Trophoblast cell (in vitro differentiated cells and primary cell): ENCODE measurements around the gene DGKZ.
A peak's percentile ranks its signal among the peaks of the same experiment; 100 is the strongest.

ENCODE experiments used
- DNase-seq, 2 donors: peaks; one replicate each; pipeline ENCODE4 v3.0.0-alpha.2; 2016
- H2AFZ ChIP-seq: 2 replicates; pipeline ENCODE4 v1.6.1; 2013; ENCODE audit warnings: low read length, moderate library complexity, mild to moderate bottlenecking; ENCODE audit not compliant: insufficient read depth, poor library complexity
- H2AK5ac ChIP-seq: 2 replicates; pipeline ENCODE4 v1.6.1; 2013; ENCODE audit warnings: mild to moderate bottlenecking, low read length
- H2BK120ac ChIP-seq: 2 replicates; pipeline ENCODE4 v1.6.1; 2013; ENCODE audit warnings: low read length, mild to moderate bottlenecking, moderate library complexity; ENCODE audit not compliant: insufficient read depth, poor library complexity
- H2BK12ac ChIP-seq: 2 replicates; pipeline ENCODE4 v1.6.1; 2013; ENCODE audit warnings: mild to moderate bottlenecking, low read length, moderate library complexity
- H2BK5ac ChIP-seq: 2 replicates; pipeline ENCODE4 v1.6.1; 2013; ENCODE audit warnings: low read length, low read depth, moderate library complexity, mild to moderate bottlenecking; ENCODE audit not compliant: poor library complexity
- H3K14ac ChIP-seq: 2 replicates; pipeline ENCODE4 v1.6.1; 2013; ENCODE audit warnings: mild to moderate bottlenecking, low read length
- H3K18ac ChIP-seq: 2 replicates; pipeline ENCODE4 v1.6.1; 2013; ENCODE audit warnings: mild to moderate bottlenecking, low read length
- H3K23ac ChIP-seq: 2 replicates; pipeline ENCODE4 v1.6.1; 2013; ENCODE audit warnings: low read length
- H3K27ac ChIP-seq: 2 replicates; pipeline ENCODE4 v1.5.1; 2013; ENCODE audit warnings: low read depth, mild to moderate bottlenecking, inconsistent platforms, low read length, moderate library complexity
- H3K27me3 ChIP-seq: 2 replicates; pipeline ENCODE4 v1.6.1; 2013; ENCODE audit warnings: inconsistent platforms, mild to moderate bottlenecking, low read length, moderate library complexity; ENCODE audit not compliant: insufficient read depth
- H3K36me3 ChIP-seq, 2 experiments: 1 replicate in 1 of 2; 2 replicates in 1 of 2; pipeline ENCODE4 v1.6.1; 2013; ENCODE audit warnings: low read length in 2 of 2, mild to moderate bottlenecking in 2 of 2, moderate library complexity in 1 of 2; ENCODE audit not compliant: insufficient read depth in 2 of 2, control insufficient read depth in 1 of 2
- H3K4ac ChIP-seq: 2 replicates; pipeline ENCODE4 v1.6.1; 2013; ENCODE audit warnings: low read depth, mild to moderate bottlenecking, low read length, moderate library complexity
- H3K4me1 ChIP-seq, 2 experiments: 1 replicate in 1 of 2; 2 replicates in 1 of 2; pipeline ENCODE4 v1.6.1; 2013; ENCODE audit warnings: low read length in 2 of 2, mild to moderate bottlenecking in 2 of 2, moderate library complexity in 1 of 2; ENCODE audit not compliant: insufficient read depth in 2 of 2, control insufficient read depth in 1 of 2
- H3K4me2 ChIP-seq: 2 replicates; pipeline ENCODE4 v1.6.1; 2013; ENCODE audit warnings: inconsistent platforms, mild to moderate bottlenecking, low read length, moderate library complexity
- H3K4me3 ChIP-seq: 2 replicates; pipeline ENCODE4 v1.5.1; 2013; ENCODE audit warnings: mild to moderate bottlenecking, low read depth, low read length, inconsistent platforms
- H3K79me1 ChIP-seq: one replicate; pipeline ENCODE4 v1.6.1; 2013; ENCODE audit warnings: low read length
- H3K79me2 ChIP-seq: 2 replicates; pipeline ENCODE4 v1.6.1; 2013; ENCODE audit warnings: low read length, mild to moderate bottlenecking; ENCODE audit not compliant: control insufficient read depth, insufficient read depth, poor library complexity
- H3K9ac ChIP-seq: 2 replicates; pipeline ENCODE4 v1.6.1; 2013; ENCODE audit warnings: mild to moderate bottlenecking, low read length
- H3K9me3 ChIP-seq: 2 replicates; pipeline ENCODE4 v1.6.1; 2013; ENCODE audit warnings: low read depth, mild to moderate bottlenecking, control low read depth, inconsistent platforms, low read length; ENCODE audit not compliant: insufficient read depth
- H4K12ac ChIP-seq: 2 replicates; pipeline ENCODE4 v1.6.1; 2013; ENCODE audit warnings: low read depth, mild to moderate bottlenecking, low read length, moderate library complexity
- H4K8ac ChIP-seq: 2 replicates; pipeline ENCODE4 v1.6.1; 2013; ENCODE audit warnings: low read depth, mild to moderate bottlenecking, low read length, moderate library complexity
- H4K91ac ChIP-seq: one replicate; pipeline ENCODE4 v1.6.1; 2013; ENCODE audit warnings: low read depth, mild to moderate bottlenecking, low read length, moderate library complexity
- WGBS: extraction: QIAGEN DNeasy Blood & Tissue Kit; methylation state at CpG from one replicate; pipeline ENCODE4 v1.1.7; 2013; ENCODE audit warnings: missing lambda C conversion rate; ENCODE audit not compliant: insufficient read length, insufficient coverage; ENCODE audit errors: extremely low coverage; 5-methylcytosine and 5-hydroxymethylcytosine counted together

DGKZ gene

DNA sequence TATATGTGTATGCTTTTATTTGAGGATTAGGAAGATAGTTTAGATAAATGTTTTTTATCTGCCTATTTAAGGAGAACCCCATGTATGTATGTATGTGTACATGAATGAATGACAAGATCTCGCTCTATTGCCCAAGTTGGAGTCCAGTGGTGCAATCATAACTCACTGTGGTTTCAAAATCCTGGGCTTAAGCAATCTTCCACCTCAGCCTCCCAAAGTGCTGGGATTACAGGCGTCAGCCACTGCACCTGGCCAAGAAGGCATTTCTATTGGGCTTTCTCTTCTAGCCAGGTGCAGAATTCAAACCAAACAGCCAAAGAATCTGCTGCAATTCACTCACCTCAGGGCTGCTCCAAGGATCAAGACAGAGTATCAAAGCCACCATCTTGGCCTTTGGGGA, 25.5 kb upstream of the DGKZ start:
- Histone ChIP-seq H2AFZ (no peak overlapping the region), H3K9me3 (no peaks in the 10 kb centered on the region), H3K4me2 (no peak overlapping the region), H3K4ac (no peak overlapping the region), H2BK120ac (no peak overlapping the region), H3K36me3 (peaks cover 31 to 42% of the 10 kb centered on the region in 2 experiments), H4K12ac (no peak overlapping the region), H2AK5ac (no peak overlapping the region), H3K27me3 (no peaks in the 10 kb centered on the region), H4K91ac (no peak overlapping the region), H3K4me3 (no peak overlapping the region), H2BK12ac (no peak overlapping the region), H3K79me1 (no peaks in the 10 kb centered on the region), H4K8ac (no peak overlapping the region), H3K14ac (no peak overlapping the region), H3K79me2 (no peaks in the 10 kb centered on the region), H3K23ac (no peak overlapping the region), H3K27ac (no peak overlapping the region), H3K18ac (no peak overlapping the region), H3K4me1 (no peaks in the 10 kb centered on the region), H2BK5ac (no peak overlapping the region), H3K9ac (no peak overlapping the region)
- peak; percentile 90 to 96 for DNase-seq
- WGBS: no CpG with 5 or more reads among the region's 2 CpGs

- Histone ChIP-seq H3K9me3 (no peaks in the 10 kb centered on the region), H4K8ac (no peak overlapping the region), H3K4me2 (no peak overlapping the region), H3K36me3 (peaks cover 21 to 32% of the 10 kb centered on the region in 2 experiments), H4K12ac (no peak overlapping the region), H3K4me1 (no peaks in the 10 kb centered on the region), H3K27me3 (no peaks in the 10 kb centered on the region), H2BK120ac (no peak overlapping the region), H2AK5ac (no peak overlapping the region), H2BK12ac (no peak overlapping the region), H3K23ac (no peak overlapping the region), H3K18ac (no peak overlapping the region), H3K4me3 (no peak overlapping the region), H3K4ac (no peak overlapping the region), H3K27ac (no peak overlapping the region), H4K91ac (no peak overlapping the region), H3K14ac (no peak overlapping the region), H3K79me1 (no peaks in the 10 kb centered on the region), H2BK5ac (no peak overlapping the region), H3K79me2 (no peaks in the 10 kb centered on the region), H2AFZ (no peak overlapping the region), H3K9ac (no peak overlapping the region)
- peak; percentile 57 to 58 for DNase-seq
- WGBS: no CpG with 5 or more reads among the region's 6 CpGs
Observed at GRCh38 chr11:46322759-46323158, 24.5 kb upstream of the DGKZ start.

GRCh38 chr11:46326813-46327416, 20.3 kb upstream of the DGKZ start:
- H3K27ac ChIP-seq: no peak overlapping the region

DNA sequence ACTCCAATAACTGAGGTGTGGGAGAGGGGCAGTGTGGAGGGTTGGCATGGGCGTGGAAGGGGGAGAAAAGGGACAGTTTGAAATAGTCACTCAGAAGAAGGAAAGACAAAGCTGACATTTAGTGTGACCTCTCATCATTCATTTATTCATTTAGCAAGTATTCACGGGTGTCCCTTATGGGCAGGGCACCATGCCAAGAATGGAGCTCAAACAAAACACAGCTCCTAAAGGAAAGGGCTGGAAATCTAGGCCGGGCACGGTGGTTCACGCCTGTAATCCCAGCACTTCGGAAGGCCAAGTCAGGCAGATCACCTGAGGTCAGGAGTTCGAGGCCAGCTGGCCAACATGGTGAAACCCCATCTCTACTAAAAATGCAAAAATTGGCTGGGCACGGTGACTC, 19.4 kb upstream of the DGKZ start:
- Histone ChIP-seq H3K9ac (no peak overlapping the region), H3K79me2 (no peaks in the 10 kb centered on the region), H4K91ac (no peak overlapping the region), H3K4ac (no peak overlapping the region), H3K14ac (no peak overlapping the region), H3K36me3 (peaks cover 0 to 2% of the 10 kb centered on the region in 2 experiments), H2BK120ac (no peak overlapping the region), H4K12ac (no peak overlapping the region), H2BK12ac (no peak overlapping the region), H3K4me1 (peaks cover 7 to 9% of the 10 kb centered on the region in 2 experiments), H2AFZ (no peak overlapping the region), H4K8ac (no peak overlapping the region), H3K79me1 (peaks cover 2% of the 10 kb centered on the region), H3K18ac (no peak overlapping the region), H3K27me3 (peaks cover 15% of the 10 kb centered on the region), H3K4me2 (no peak overlapping the region), H3K23ac (no peak overlapping the region), H2BK5ac (no peak overlapping the region), H3K27ac (no peak overlapping the region), H3K9me3 (no peaks in the 10 kb centered on the region), H3K4me3 (no peak overlapping the region), H2AK5ac (no peak overlapping the region)
- WGBS: no CpG with 5 or more reads among the region's 8 CpGs
- no peak for DNase-seq

More at GRCh38 chr11:46326813-46327416, 20.3 kb upstream of the DGKZ start:
- Histone ChIP-seq H3K36me3 (peaks cover 3 to 5% of the 10 kb centered on the region in 2 experiments), H3K9ac (no peak overlapping the region), H3K4ac (no peak overlapping the region), H3K14ac (no peak overlapping the region), H3K9me3 (no peaks in the 10 kb centered on the region), H3K4me2 (no peak overlapping the region), H3K18ac (no peak overlapping the region), H2BK5ac (no peak overlapping the region), H2AK5ac (no peak overlapping the region), H2BK120ac (no peak overlapping the region), H3K79me1 (peaks cover 2% of the 10 kb centered on the region), H4K8ac (no peak overlapping the region), H3K4me3 (no peak overlapping the region), H3K79me2 (no peaks in the 10 kb centered on the region), H3K23ac (no peak overlapping the region), H4K12ac (no peak overlapping the region), H2AFZ (no peak overlapping the region), H3K27me3 (peaks cover 6% of the 10 kb centered on the region), H4K91ac (no peak overlapping the region), H2BK12ac (no peak overlapping the region), H3K4me1 (peaks cover 5 to 7% of the 10 kb centered on the region in 2 experiments)
- peak in 1 of 2 donors; percentile 37 for DNase-seq
- no CpG with 5 or more reads among the region's 10 CpGs for WGBS
